Endothelial cell of umbilical vein (primary cell): Measurements from ENCODE around the gene ARF6. TPM values are rescaled to one million over a fixed set of nuclear protein-coding genes. Genes with fewer than 3 reads are reported as not detected.

Experiments used
- BruUV-seq: library from RNA; stranded (reverse); fragments of 400-500 nt; replicated peaks from 2 replicates; lab custom pipeline; 2021; lab: Mats Ljungman, UMichigan
- CTCF ChIA-PET: fragments of 300-600, 350-600 bp; sonication (Branson Sonifier 250); formaldehyde crosslinking; loops from one replicate; lab custom pipeline; 2021; ENCODE audit warnings: antibody characterized with exemption, inconsistent platforms; lab: Charles Lee
- POLR2A ChIA-PET: fragments of 300-600, 350-600 bp; sonication (Branson Sonifier 250); formaldehyde crosslinking; loops from one replicate; lab custom pipeline; 2021; ENCODE audit warnings: antibody characterized with exemption, inconsistent platforms; lab: Charles Lee
- DNase-seq: peaks from one replicate; pipeline ENCODE4 v3.0.0-alpha.2; 2011; ENCODE audit warnings: low read depth, low spot score
- FAIRE-seq: peaks from 2 replicates; lab custom pipeline; 2011; peaks lifted over from hg19 to GRCh38; lab: Jason Lieb, UNC
- H2AFZ ChIP-seq: 2 replicates; pipeline ENCODE4 v1.6.0; 2012; ENCODE audit warnings: low read depth, low read length, control low read depth, inconsistent platforms
- H3K27ac ChIP-seq: 2 replicates; pipeline ENCODE4 v1.5.1; 2011; ENCODE audit warnings: low read depth, mild to moderate bottlenecking, control low read depth, low read length, moderate library complexity; ENCODE audit not compliant: insufficient read depth
- H3K27me3 ChIP-seq, 2 experiments: 2 replicates each; pipeline versions ENCODE4 v1.6.0 to v1.6.1; 2011; ENCODE audit warnings: low read length in 2 of 2, mixed read lengths in 1 of 2; ENCODE audit not compliant: control insufficient read depth in 2 of 2, insufficient read depth in 2 of 2
- H3K36me3 ChIP-seq, 2 experiments: 2 replicates in 1 of 2; 3 replicates in 1 of 2; pipeline ENCODE4 v1.5.1; 2011; ENCODE audit warnings: low read length in 2 of 2, mild to moderate bottlenecking in 1 of 2, moderate library complexity in 1 of 2; ENCODE audit not compliant: control insufficient read depth in 2 of 2, insufficient read depth in 2 of 2; ENCODE audit errors: extremely low read depth in 1 of 2
- H3K4me1 ChIP-seq: 3 replicates; pipeline ENCODE4 v1.5.1; 2011; ENCODE audit warnings: mild to moderate bottlenecking, low read length; ENCODE audit not compliant: control insufficient read depth, insufficient read depth; ENCODE audit errors: extremely low read depth
- H3K4me2 ChIP-seq: 2 replicates; pipeline ENCODE4 v1.6.1; 2011; ENCODE audit warnings: low read length, control low read depth, mixed read lengths; ENCODE audit not compliant: insufficient read depth
- H3K4me3 ChIP-seq, 3 experiments: fragments of 200-600 bp in 1 of 3; sonication (generic), shearing (Covaris generic) in 1 of 3; replicated peaks in 1 of 3; 2 replicates each; pipeline ENCODE4 v1.5.1; 2011 to 2016; ENCODE audit warnings: control low read depth in 3 of 3, low read length in 3 of 3, mild to moderate bottlenecking in 2 of 3, inconsistent platforms in 1 of 3, low read depth in 1 of 3, moderate library complexity in 1 of 3; ENCODE audit not compliant: insufficient read depth in 1 of 3
- H3K79me2 ChIP-seq: 2 replicates; pipeline ENCODE4 v1.6.0; 2012; ENCODE audit warnings: low read length, inconsistent platforms; ENCODE audit not compliant: control insufficient read depth, insufficient read depth
- H3K9ac ChIP-seq: replicated peaks from 2 replicates; pipeline ENCODE3; 2011; ENCODE audit warnings: low read length, control low read depth; ENCODE audit not compliant: insufficient read depth; ENCODE audit errors: extremely low read depth
- H3K9me1 ChIP-seq: replicated peaks from 3 replicates; pipeline ENCODE4 v1.6.0; 2011; ENCODE audit warnings: mild to moderate bottlenecking, low read length; ENCODE audit not compliant: control insufficient read depth, insufficient read depth; ENCODE audit errors: extremely low read depth
- H3K9me3 ChIP-seq: replicated peaks from 2 replicates; pipeline ENCODE4 v1.5.1; 2012; ENCODE audit warnings: low read length, inconsistent platforms; ENCODE audit not compliant: control insufficient read depth, insufficient read depth
- H4K20me1 ChIP-seq: replicated peaks from 2 replicates; pipeline ENCODE3; 2011; ENCODE audit warnings: mild to moderate bottlenecking, low read length; ENCODE audit not compliant: control insufficient read depth, insufficient read depth; ENCODE audit errors: extremely low read depth
- CTCF ChIP-seq, 2 donors: IDR thresholded peaks; 1 replicate in 1 of 2; 2 replicates in 1 of 2; pipeline ENCODE4 v1.5.1; 2011; ENCODE audit warnings: low read length in 2 of 2, mild to moderate bottlenecking in 2 of 2, moderate library complexity in 2 of 2, control low read depth in 1 of 2, inconsistent platforms in 1 of 2, low read depth in 1 of 2; ENCODE audit not compliant: insufficient read depth in 1 of 2; ENCODE audit errors: extremely low read depth in 1 of 2
- EZH2 ChIP-seq: IDR thresholded peaks from 2 replicates; pipeline ENCODE4 v1.6.1; 2012; ENCODE audit warnings: borderline replicate concordance, low read depth, mild to moderate bottlenecking, moderate library complexity, low read length, inconsistent platforms; ENCODE audit not compliant: severe bottlenecking
- FOS ChIP-seq: IDR thresholded peaks from 2 replicates; pipeline ENCODE4 v1.6.1; 2011; ENCODE audit warnings: mild to moderate bottlenecking, low read length, moderate library complexity, borderline replicate concordance; ENCODE audit not compliant: insufficient read depth
- GATA2 ChIP-seq: IDR thresholded peaks from 2 replicates; pipeline ENCODE4 v1.7.0; 2011; ENCODE audit warnings: low read depth, mild to moderate bottlenecking, moderate library complexity, mixed read lengths, low read length; ENCODE audit not compliant: insufficient read length, insufficient read depth
- JUN ChIP-seq: IDR thresholded peaks from 2 replicates; pipeline ENCODE4 v1.6.1; 2011; ENCODE audit warnings: borderline replicate concordance, low read depth; ENCODE audit not compliant: insufficient read length, insufficient read depth
- MAX ChIP-seq: IDR thresholded peaks from 2 replicates; pipeline ENCODE4 v1.6.1; 2011; ENCODE audit not compliant: insufficient read depth, insufficient read length
- MYC ChIP-seq: IDR thresholded peaks from one replicate; pipeline ENCODE4 v1.6.1; 2011; ENCODE audit warnings: mild to moderate bottlenecking, low read depth, low read length
- POLR2A ChIP-seq: IDR thresholded peaks from 2 replicates; pipeline ENCODE4 v1.6.1; 2012; ENCODE audit warnings: low read depth, mild to moderate bottlenecking, control low read depth, low read length
- POLR2AphosphoS5 ChIP-seq: IDR thresholded peaks from 2 replicates; pipeline ENCODE4 v1.6.1; 2012; ENCODE audit warnings: low read depth, mild to moderate bottlenecking, control low read depth, low read length, moderate library complexity; ENCODE audit not compliant: insufficient read depth
- dilution Hi-C: fragments of 300-500 bp; cut with MboI; formaldehyde crosslinking; loops from one replicate; pipeline ENCODE4 v1.15.0; 2019; ENCODE audit warnings: low sequenced_read_pairs; ENCODE audit not compliant: extremely low pct_ligation_motif_present
- intact Hi-C: fragments of 100-400 bp; cut with micrococcal nuclease; formaldehyde crosslinking; loops from one replicate; pipeline ENCODE4 v1.10.0; 2022
- polyA plus RNA-seq, 4 experiments: library from polyadenylated mRNA; depleted of rRNA in 3 of 4; stranded (reverse) in 3 of 4; unstranded in 1 of 4; fragments of >200 nt; gene quantifications; 2 replicates each; pipeline versions ENCODE4 v1.2.1 to v1.2.3, GENCODE V29; 2011 to 2012; ENCODE audit warnings: missing spikeins in 1 of 4
- total RNA-seq: library from RNA; stranded (reverse); gene quantifications from 2 replicates; pipeline ENCODE4 v1.2.3, GENCODE V29; 2021

The ARF6 gene
- total and polyA plus RNA-seq, 2 donors (not counting 3 experiments of a cell fraction or from before 2014, with no cell fraction given), result 21.7 to 73.6 TPM

DNA sequence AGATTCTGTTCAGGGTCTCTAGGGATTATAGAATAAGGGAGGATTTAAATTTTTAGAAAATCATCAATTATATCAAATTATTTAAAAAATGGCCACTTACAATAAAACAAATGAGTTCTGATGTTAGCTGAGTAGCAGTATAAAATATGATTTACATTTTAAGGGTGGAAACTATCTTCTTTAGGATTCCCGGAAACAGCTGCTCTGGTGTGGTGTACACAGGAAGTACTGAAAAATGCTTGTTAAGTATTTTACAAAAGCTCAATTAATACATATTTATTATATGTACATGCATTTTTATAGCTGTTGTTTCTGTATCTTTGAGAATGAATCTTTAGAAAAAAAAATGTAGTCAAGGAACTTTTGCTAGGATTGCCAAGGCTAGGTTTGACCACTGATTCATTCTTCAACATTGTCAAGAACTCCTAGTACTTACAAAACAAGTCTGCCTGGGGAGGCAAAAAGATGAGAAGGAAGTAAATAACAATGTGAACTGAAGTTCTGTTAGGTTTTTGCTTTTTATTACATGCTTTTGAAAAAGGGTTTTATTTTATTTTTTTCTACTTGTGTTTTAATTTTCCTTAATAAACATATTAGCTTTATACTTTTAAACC lies 48.0 kb downstream of the ARF6 start:
- no peaks in the 10 kb centered on the region for H4K20me1 ChIP-seq
- no peak for TF ChIP-seq GATA2
- no peak for TF ChIP-seq MAX
- TF ChIP-seq MYC, result no peak
- no peak for TF ChIP-seq JUN
- TF ChIP-seq POLR2A, result no peak
- TF ChIP-seq POLR2AphosphoS5, result no peak
- TF ChIP-seq FOS, result no peak
- TF ChIP-seq EZH2, result no peak
- TF ChIP-seq CTCF (IDR thresholded peaks at IDR 0.05; ENCODE audit: extremely low read depth in 1 of 2, insufficient read depth in 1 of 2, low read depth in 1 of 2, low read length in 2 of 2), result no peak
- BruUV-seq, result no TSS peak
- no peak overlapping the region for H3K9ac ChIP-seq
- no peak overlapping the region for H3K4me2 ChIP-seq
- H3K9me3 ChIP-seq, result no peaks in the 10 kb centered on the region
- no peaks in the 10 kb centered on the region for H3K27me3 ChIP-seq
- peaks cover 12% of the 10 kb centered on the region for H3K4me1 ChIP-seq
- H3K79me2 ChIP-seq, result no peaks in the 10 kb centered on the region
- CTCF ChIA-PET, result interaction anchor here (1.1 to 1.4 kb wide), 2 partner anchors 9 to 59 kb away, joined by 4 to 5 read pairs; no protein-coding TSS in a partner anchor
- peak; percentile 29 for DNase-seq
- no peak overlapping the region for H2AFZ ChIP-seq
- dilution Hi-C loops (no loop called here), intact Hi-C loops (no loop called here)
- no peaks in the 10 kb centered on the region for H3K36me3 ChIP-seq
- no peak overlapping the region for H3K4me3 ChIP-seq
- FAIRE-seq, result peak; percentile 59
- POLR2A ChIA-PET, result no interaction called here
- H3K27ac ChIP-seq, result no peak overlapping the region
- no peaks in the 10 kb centered on the region for H3K9me1 ChIP-seq
